ENCODE results near the gene RRBP1. TPM values are rescaled to one million over a fixed set of nuclear protein-coding genes. Genes with fewer than 3 reads are reported as not detected.
A peak's percentile ranks its signal among the peaks of the same experiment; 100 is the strongest.

RRBP1 gene
- total and polyA plus RNA-seq, 12 donors = 23.5 to 71.3 (median 29.7) TPM

DNA sequence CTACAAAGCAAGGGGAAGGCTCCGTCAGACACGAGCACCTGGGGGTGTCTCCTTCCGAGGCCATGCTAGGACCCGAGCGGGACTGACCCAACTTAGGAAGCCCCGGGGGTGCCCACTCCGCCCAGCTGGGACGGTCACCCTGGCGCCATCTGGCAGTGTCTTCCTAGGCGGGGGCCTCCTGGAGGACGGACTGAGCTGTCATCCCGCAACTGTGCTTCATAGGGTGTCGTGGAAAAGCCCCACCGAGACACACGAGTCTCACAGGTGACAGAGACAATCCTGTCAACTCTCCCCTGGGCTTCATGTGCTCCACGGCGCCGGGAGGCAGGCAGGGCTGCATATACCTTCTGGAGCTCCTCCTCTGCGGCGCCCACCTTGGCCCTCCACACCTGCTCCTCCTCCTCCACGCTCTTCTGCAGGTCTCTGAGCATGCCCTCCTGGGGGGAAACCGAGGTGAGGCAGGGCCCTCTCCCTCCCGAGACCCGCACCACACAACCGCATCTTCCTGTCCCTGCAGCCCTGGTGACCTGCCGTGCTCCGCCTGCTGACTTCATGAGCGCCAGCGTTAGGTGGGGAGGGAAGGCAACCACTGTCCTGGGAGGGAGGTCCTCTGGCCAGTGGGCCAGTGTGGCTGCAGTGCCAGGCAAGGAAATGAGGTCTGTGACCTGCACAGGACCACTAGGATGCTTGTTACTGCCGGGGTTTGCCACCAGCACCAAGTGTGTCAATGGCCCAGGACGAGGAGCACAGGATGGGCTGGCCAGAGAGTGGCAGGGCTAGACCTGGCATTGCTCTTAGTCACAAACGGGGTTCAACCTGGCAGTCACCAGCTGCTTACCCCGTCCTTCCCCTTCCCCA lies 61.4 kb downstream of the RRBP1 start:
- TF ChIP-seq, protein P1, sequence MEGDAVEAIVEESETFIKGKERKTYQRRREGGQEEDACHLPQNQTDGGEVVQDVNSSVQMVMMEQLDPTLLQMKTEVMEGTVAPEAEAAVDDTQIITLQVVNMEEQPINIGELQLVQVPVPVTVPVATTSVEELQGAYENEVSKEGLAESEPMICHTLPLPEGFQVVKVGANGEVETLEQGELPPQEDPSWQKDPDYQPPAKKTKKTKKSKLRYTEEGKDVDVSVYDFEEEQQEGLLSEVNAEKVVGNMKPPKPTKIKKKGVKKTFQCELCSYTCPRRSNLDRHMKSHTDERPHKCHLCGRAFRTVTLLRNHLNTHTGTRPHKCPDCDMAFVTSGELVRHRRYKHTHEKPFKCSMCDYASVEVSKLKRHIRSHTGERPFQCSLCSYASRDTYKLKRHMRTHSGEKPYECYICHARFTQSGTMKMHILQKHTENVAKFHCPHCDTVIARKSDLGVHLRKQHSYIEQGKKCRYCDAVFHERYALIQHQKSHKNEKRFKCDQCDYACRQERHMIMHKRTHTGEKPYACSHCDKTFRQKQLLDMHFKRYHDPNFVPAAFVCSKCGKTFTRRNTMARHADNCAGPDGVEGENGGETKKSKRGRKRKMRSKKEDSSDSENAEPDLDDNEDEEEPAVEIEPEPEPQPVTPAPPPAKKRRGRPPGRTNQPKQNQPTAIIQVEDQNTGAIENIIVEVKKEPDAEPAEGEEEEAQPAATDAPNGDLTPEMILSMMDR (IDR thresholded peaks at IDR 0.05) = no peak
- Histone ChIP-seq H3K27me3 (no peaks in the 10 kb centered on the region), H3K9me3 (no peaks in the 10 kb centered on the region), H3K27ac (no peak overlapping the region), H3K4me3 (no peak overlapping the region), H3K36me3 (peaks cover 0 to 100% (median 39%) of the 10 kb centered on the region in 9 donors), H3K4me1 (peaks cover 1 to 20% (median 8%) of the 10 kb centered on the region in 9 donors)
- intact Hi-C loops (cut with DNase I) = no loop called here
- WGBS, 2 donors = 89 to 92% methylated on average over 33 of the region's 33 CpGs
- DNase-seq (no peak), ATAC-seq (no peak)

DNA sequence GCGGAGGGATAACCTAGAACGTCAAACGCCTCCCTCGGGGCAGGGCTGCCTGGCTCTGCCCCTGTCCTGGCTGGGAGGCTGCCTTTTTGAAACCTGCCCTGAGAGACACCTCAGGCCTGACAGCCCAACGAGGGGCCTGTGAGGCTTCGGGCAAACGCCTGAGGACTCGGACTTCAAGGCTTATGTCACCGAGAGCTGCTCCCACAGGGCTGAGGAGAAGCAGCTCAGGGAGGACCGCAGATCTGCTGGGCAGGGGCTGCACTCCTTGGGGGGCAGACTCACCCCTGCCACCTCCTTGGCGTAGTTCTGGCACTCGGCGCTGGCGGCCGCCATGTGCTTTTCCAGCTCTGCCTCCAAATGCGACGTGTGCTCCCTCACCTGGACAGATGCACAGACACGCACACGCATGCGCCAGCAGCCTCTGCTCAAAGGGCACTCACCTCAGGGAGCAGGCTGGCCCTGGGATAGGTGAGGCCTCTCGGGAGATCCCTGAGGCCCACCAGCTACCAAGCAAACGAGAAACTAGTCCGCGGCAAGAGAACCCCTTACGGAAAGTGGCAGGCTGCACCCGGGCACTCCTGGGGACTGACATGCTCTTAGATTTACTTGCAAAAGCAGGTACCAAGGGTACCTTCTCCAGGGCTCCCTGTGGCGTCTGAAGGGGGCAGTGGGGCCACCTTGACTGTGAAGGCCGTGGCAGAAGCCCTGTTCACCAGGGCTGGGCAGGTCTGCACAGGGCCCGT lies 62.5 kb downstream of the RRBP1 start:
- peaks cover 12 to 30% (median 19%) of the 10 kb centered on the region in 9 donors for H3K4me1 ChIP-seq
- no peaks in the 10 kb centered on the region for H3K27me3 ChIP-seq
- DNase-seq (no peak), ATAC-seq (no peak)
- no peaks in the 10 kb centered on the region for H3K9me3 ChIP-seq
- peaks cover 0 to 100% (median 38%) of the 10 kb centered on the region in 9 donors for H3K36me3 ChIP-seq
- H3K4me3 ChIP-seq = no peak overlapping the region
- 82 to 87% methylated on average over 29 of the region's 29 CpGs for WGBS, 2 donors
- intact Hi-C loops (cut with DNase I) = loop anchor here in 4 of 10 donors (5.0 to 10.0 kb wide), 2 partner anchors 82 to 115 kb away; no protein-coding TSS in a partner anchor
- TF ChIP-seq, protein P1 (IDR thresholded peaks at IDR 0.05) = no peak
- H3K27ac ChIP-seq = no peak overlapping the region

GRCh38 chr20:17618673-17619013 lies 63.4 kb downstream of the RRBP1 start:
- intact Hi-C loops (cut with DNase I) = loop anchor here in 4 of 10 donors (5.0 to 10.0 kb wide), 2 partner anchors 81 to 114 kb away; no protein-coding TSS in a partner anchor
- no peak overlapping the region for H3K27ac ChIP-seq
- H3K27me3 ChIP-seq = no peaks in the 10 kb centered on the region
- peaks cover 17 to 39% (median 26%) of the 10 kb centered on the region in 9 donors for H3K4me1 ChIP-seq
- ATAC-seq = no peak
- H3K9me3 ChIP-seq = no peaks in the 10 kb centered on the region
- no peak for DNase-seq
- peaks cover 0 to 100% (median 30%) of the 10 kb centered on the region in 9 donors for H3K36me3 ChIP-seq
- TF ChIP-seq, protein P1 (IDR thresholded peaks at IDR 0.05) = no peak
- WGBS, 2 donors = 93 to 96% methylated on average over 10 of the region's 10 CpGs
- no peak overlapping the region for H3K4me3 ChIP-seq

DNA sequence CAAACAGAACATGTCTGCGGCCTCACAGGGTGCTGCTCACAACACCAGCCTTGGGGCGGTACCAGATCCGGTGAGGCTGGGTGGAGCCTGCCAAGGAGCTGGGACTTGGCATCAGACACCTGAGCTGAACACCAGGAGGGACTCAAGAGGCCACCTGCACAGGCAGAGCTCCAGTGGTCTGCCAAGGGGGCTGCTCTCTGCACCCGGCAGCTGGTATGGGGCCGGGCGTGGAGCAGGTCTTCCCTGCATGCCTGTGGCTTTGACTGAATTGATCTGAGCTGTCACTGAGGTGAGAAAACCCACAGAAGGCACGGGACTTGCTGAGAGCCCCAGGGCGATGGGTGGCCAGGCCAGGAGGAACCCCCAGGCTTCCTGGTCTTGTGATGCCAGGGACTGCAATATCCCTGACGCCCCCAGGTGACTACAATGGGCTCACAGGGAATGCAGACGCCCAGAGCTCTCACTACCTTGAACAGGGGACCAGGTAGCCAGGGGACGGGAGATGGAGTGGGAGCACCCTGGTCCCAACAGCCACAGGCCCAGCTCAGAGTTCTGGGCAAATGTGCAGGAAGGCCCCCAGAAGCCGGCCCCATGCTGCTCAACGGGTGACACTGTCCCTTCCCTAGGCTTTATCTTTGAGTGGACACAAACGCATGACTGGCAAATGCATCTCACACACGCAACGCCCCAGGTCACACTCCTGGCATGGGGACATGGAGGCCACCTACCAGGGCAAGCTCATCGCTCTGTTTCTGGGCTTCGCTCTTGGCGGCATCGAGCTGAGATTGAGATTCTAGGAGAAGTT lies 64.0 kb downstream of the RRBP1 start:
- Histone ChIP-seq H3K36me3 (peaks cover 0 to 100% (median 24%) of the 10 kb centered on the region in 9 donors), H3K4me3 (no peak overlapping the region), H3K9me3 (no peaks in the 10 kb centered on the region), H3K4me1 (peaks cover 17 to 45% (median 27%) of the 10 kb centered on the region in 9 donors), H3K27me3 (no peaks in the 10 kb centered on the region), H3K27ac (no peak overlapping the region)
- ATAC-seq (no peak), DNase-seq (no peak)
- TF ChIP-seq, protein P1 (IDR thresholded peaks at IDR 0.05) = peak in 1 of 9 donors; percentile 16
- WGBS, 2 donors = 89 to 90% methylated on average over 20 of the region's 20 CpGs
- intact Hi-C loops (cut with DNase I) = loop anchor here (1.0 to 10.0 kb wide), 5 partner anchors 81 to 114 kb away; no protein-coding TSS in a partner anchor
